K562 (cell line): ENCODE measurements around the gene ZDHHC18. TPM values are rescaled to one million over a fixed set of nuclear protein-coding genes. Genes with fewer than 3 reads are reported as not detected.

Experiments
- BDP1 ChIP-seq: IDR thresholded peaks from 3 replicates; pipeline ENCODE4 v1.6.1; 2011; ENCODE audit not compliant: insufficient read length, insufficient read depth
- FOS ChIP-seq: IDR thresholded peaks from 3 replicates; pipeline ENCODE4 v1.6.1; 2011; ENCODE audit not compliant: insufficient read length; ENCODE audit errors: extremely low read depth
- GABPA ChIP-seq: fragments of 200-800 bp; sonication (Bioruptor generic); conservative IDR thresholded peaks from 2 replicates; pipeline ENCODE4 v1.6.1; 2016; ENCODE audit warnings: low read depth, missing genetic modification characterization, missing compliant biosample characterization
- HMG20B ChIP-seq: fragments of 250-450 bp; sonication (Bioruptor Pico); IDR thresholded peaks from 2 replicates; pipeline ENCODE4 v1.5.0; 2021; ENCODE audit warnings: mild to moderate bottlenecking
- NCOA2 ChIP-seq, 2 experiments: fragments of 450-650 bp; IDR thresholded peaks; 2 replicates each; pipeline ENCODE4 v1.6.1; 2018; ENCODE audit warnings: mild to moderate bottlenecking in 2 of 2, moderate library complexity in 1 of 2; ENCODE audit not compliant: partially characterized antibody in 2 of 2
- REST ChIP-seq, 2 experiments: fragments of 450-650 bp; formaldehyde crosslinking in 1 of 2; IDR thresholded peaks; 2 replicates each; pipeline versions ENCODE4 v1.4.0 to v1.6.1; 2014 to 2020; ENCODE audit warnings: mild to moderate bottlenecking in 2 of 2, borderline replicate concordance in 1 of 2, low read depth in 1 of 2
- SIRT6 ChIP-seq: IDR thresholded peaks from one replicate; pipeline ENCODE4 v1.6.1; 2012; ENCODE audit warnings: low read depth, mild to moderate bottlenecking, control low read depth, inconsistent platforms, low read length, moderate library complexity
- SLC30A9 ChIP-seq: fragments of 250-450 bp; sonication (Bioruptor Pico); IDR thresholded peaks from 2 replicates; pipeline ENCODE4 v1.8.0; 2022; ENCODE audit warnings: mild to moderate bottlenecking, moderate library complexity
- STAG1 ChIP-seq: sonication (generic); formaldehyde crosslinking; IDR thresholded peaks from 2 replicates; pipeline ENCODE4 v1.5.0; 2020; ENCODE audit warnings: missing genetic modification reagents, borderline replicate concordance
- ZNF324 ChIP-seq: fragments of 250-450 bp; sonication (Bioruptor Pico); IDR thresholded peaks from 2 replicates; pipeline ENCODE4 v1.4.0; 2020; ENCODE audit warnings: mild to moderate bottlenecking
- ZNF561 ChIP-seq: fragments of 450-650 bp; formaldehyde crosslinking; conservative IDR thresholded peaks from 2 replicates; pipeline ENCODE4 v1.4.0; 2020; ENCODE audit warnings: mild to moderate bottlenecking, moderate library complexity
- ZNF764 ChIP-seq: fragments of 250-450 bp; sonication (Bioruptor Pico); IDR thresholded peaks from 2 replicates; pipeline ENCODE4 v1.4.0; 2020; ENCODE audit warnings: low read depth, mild to moderate bottlenecking, moderate library complexity
- polyA plus RNA-seq, 8 experiments: library from polyadenylated mRNA; depleted of rRNA in 4 of 8; stranded (reverse) in 5 of 8; unstranded in 3 of 8; fragments of >200 nt; fragmentation: Nextera tagmentation in 2 of 8; fragmentation: Illumina TruSeq in 1 of 8; extraction: Ambion mirVana in 2 of 8; extraction: Trizol in 1 of 8; gene quantifications; 2 replicates each; pipeline versions ENCODE4 v1.2.1 to v1.2.3, GENCODE V29; 2011 to 2014; ENCODE audit warnings: inconsistent platforms in 1 of 8, missing spikeins in 1 of 8
- total RNA-seq, 7 experiments: library from RNA; depleted of rRNA in 6 of 7; stranded (reverse); fragments of >200 nt in 6 of 7; fragmentation: Illumina TruSeq in 2 of 7; extraction: Trizol in 2 of 7; gene quantifications; 2 replicates each; pipeline versions ENCODE4 v1.2.1 to v1.2.3, GENCODE V29; 2011 to 2021; ENCODE audit warnings: low replicate concordance in 1 of 7

ZDHHC18 gene
- total and polyA plus RNA-seq, 9 of the 15 experiments (the other 6 are each of a cell fraction or from before 2014, with no cell fraction given): 0.42 to 35.6 (median 15.8) TPM

- TF ChIP-seq REST (IDR thresholded peaks at IDR 0.05; ENCODE audit: borderline replicate concordance) (no peak; the same call in 1 of the 2 replicates), REST (CRISPR knock-in tag; IDR thresholded peaks at IDR 0.05; ENCODE audit: low read depth) (no peak), BDP1 (no peak), ZNF324 (CRISPR knock-in tag) (no peak), HMG20B (CRISPR knock-in tag) (no peak), NCOA2 (IDR thresholded peaks at IDR 0.05; ENCODE audit: partially characterized antibody in 2 of 2) (no peak), ZNF764 (CRISPR knock-in tag) (no peak), SIRT6 (no peak), STAG1 (CRISPR knock-in tag) (no peak), FOS (peak; percentile 94), SLC30A9 (no peak), GABPA (tag) (peak; percentile 88), ZNF561 (CRISPR knock-in tag) (no peak)
Observed at GRCh38 chr1:26864610-26865480, 38.4 kb downstream of the ZDHHC18 start (continued).
